HCT116 (cell line): ENCODE measurements around the gene CABP1. TPM values are rescaled to one million over a fixed set of nuclear protein-coding genes. Genes with fewer than 3 reads are reported as not detected.

ENCODE experiments used
- ATAC-seq: fragments of 200-7000 bp; cut with Tn5 transposase; 2 replicates; pipeline ENCODE4 v1.9.1; 2020; ENCODE audit warnings: mild to moderate bottlenecking, moderate library complexity
- BruUV-seq: library from RNA; stranded (reverse); fragments of 400-500 nt; replicated peaks from 2 replicates; lab custom pipeline; 2021; lab: Mats Ljungman, UMichigan
- CTCF ChIA-PET: fragments of 300-600 bp; sonication (Branson Sonifier 250); formaldehyde crosslinking; loops from one replicate; lab custom pipeline; 2021; ENCODE audit warnings: antibody characterized with exemption; lab: Charles Lee
- POLR2A ChIA-PET: fragments of 300-600, 350-600 bp; sonication (Branson Sonifier 250); formaldehyde crosslinking; loops from one replicate; lab custom pipeline; 2021; ENCODE audit warnings: antibody characterized with exemption; lab: Charles Lee
- RAD21 ChIA-PET, 2 experiments: fragments of 300-600 bp; sonication (Branson Sonifier 250); formaldehyde crosslinking; loops; one replicate each; lab custom pipeline; 2023; ENCODE audit warnings: low total read pairs in 2 of 2; ENCODE audit not compliant: uncharacterized antibody in 2 of 2, unreplicated experiment in 2 of 2, low non-redundant PET in 1 of 2; lab: Charles Lee
- DNase-seq: peaks from one replicate; pipeline ENCODE4 v3.0.0-alpha.2; 2010; ENCODE audit warnings: low read depth, low spot score
- H2AFZ ChIP-seq: fragments of 200-600 bp; shearing (Covaris generic), sonication (generic); 2 replicates; pipeline ENCODE4 v1.6.1; 2017; ENCODE audit warnings: low read depth, mixed run types, mixed read lengths, antibody characterized with exemption, low read length; ENCODE audit not compliant: poor library complexity, severe bottlenecking
- H3K27ac ChIP-seq: 2 replicates; pipeline ENCODE4 v1.5.1; 2012; ENCODE audit warnings: low read depth, low read length
- H3K27me3 ChIP-seq: fragments of 200-600 bp; sonication (generic); 2 replicates; pipeline ENCODE4 v1.6.1; 2016; ENCODE audit warnings: mixed run types, low read length, mixed read lengths; ENCODE audit not compliant: insufficient read depth
- H3K36me3 ChIP-seq, 2 experiments: fragments of 200-500 bp in 1 of 2; fragments of 200-600 bp in 1 of 2; sonication (Bioruptor generic) in 1 of 2; sonication (generic) in 1 of 2; 2 replicates each; pipeline versions ENCODE4 v1.5.1 to v1.6.1; 2014 to 2016; ENCODE audit warnings: low read length in 2 of 2, inconsistent platforms in 1 of 2, mixed read lengths in 1 of 2, mixed run types in 1 of 2; ENCODE audit not compliant: insufficient read depth in 2 of 2, control insufficient read depth in 1 of 2
- H3K4me1 ChIP-seq, 2 experiments: fragments of 200-600 bp in 1 of 2; sonication (generic) in 1 of 2; 2 replicates each; pipeline versions ENCODE4 v1.5.1 to v1.6.1; 2012 to 2017; ENCODE audit warnings: low read length in 2 of 2, inconsistent platforms in 1 of 2, mild to moderate bottlenecking in 1 of 2, mixed read lengths in 1 of 2, mixed run types in 1 of 2, moderate library complexity in 1 of 2; ENCODE audit not compliant: insufficient read depth in 2 of 2, control insufficient read depth in 1 of 2
- H3K4me2 ChIP-seq: fragments of 200-600 bp; sonication (generic); 2 replicates; pipeline ENCODE4 v1.6.1; 2017; ENCODE audit warnings: mixed run types, low read length, mixed read lengths
- H3K4me3 ChIP-seq, 2 experiments: fragments of 200-600 bp in 1 of 2; sonication (generic) in 1 of 2; replicated peaks in 1 of 2; 2 replicates each; pipeline ENCODE4 v1.5.1; 2011 to 2016; ENCODE audit warnings: low read length in 2 of 2, control low read depth in 1 of 2, low read depth in 1 of 2, mild to moderate bottlenecking in 1 of 2, mixed read lengths in 1 of 2, mixed run types in 1 of 2
- H3K79me2 ChIP-seq: fragments of 200-600 bp; sonication (generic); 2 replicates; pipeline ENCODE4 v1.6.1; 2017; ENCODE audit warnings: mild to moderate bottlenecking, mixed run types, low read length, moderate library complexity, mixed read lengths; ENCODE audit not compliant: insufficient read depth
- H3K9ac ChIP-seq: fragments of 200-600 bp; sonication (generic); 2 replicates; pipeline ENCODE4 v1.6.1; 2016; ENCODE audit warnings: low read length, mixed read lengths
- H3K9me2 ChIP-seq: fragments of 200-600 bp; sonication (generic), shearing (Covaris generic); 2 replicates; pipeline ENCODE4 v1.6.1; 2017; ENCODE audit warnings: mixed run types, mild to moderate bottlenecking, moderate library complexity; ENCODE audit not compliant: insufficient read depth
- H3K9me3 ChIP-seq, 2 experiments: fragments of 200-500 bp in 1 of 2; fragments of 200-600 bp in 1 of 2; sonication (Bioruptor generic) in 1 of 2; sonication (generic) in 1 of 2; 2 replicates each; pipeline ENCODE4 v1.6.1; 2014 to 2017; ENCODE audit warnings: low read length in 2 of 2, mixed read lengths in 2 of 2, inconsistent platforms in 1 of 2, low read depth in 1 of 2, mild to moderate bottlenecking in 1 of 2, mixed run types in 1 of 2, moderate library complexity in 1 of 2; ENCODE audit not compliant: control insufficient read depth in 1 of 2, insufficient read depth in 1 of 2
- H4K20me1 ChIP-seq: fragments of 200-600 bp; sonication (generic), shearing (Covaris generic); 2 replicates; pipeline ENCODE4 v1.6.1; 2017; ENCODE audit warnings: mixed run types, mild to moderate bottlenecking, moderate library complexity; ENCODE audit not compliant: insufficient read depth
- CBX3 ChIP-seq: IDR thresholded peaks from 2 replicates; pipeline ENCODE4 v1.6.1; 2012; ENCODE audit warnings: low read depth
- CEBPB ChIP-seq: IDR thresholded peaks from 2 replicates; pipeline ENCODE4 v1.6.1; 2012; ENCODE audit warnings: low read depth
- EZH2phosphoT487 ChIP-seq: fragments of 200-600 bp; IDR thresholded peaks from 2 replicates; pipeline ENCODE4 v1.6.1; 2018; ENCODE audit warnings: antibody characterized with exemption, borderline replicate concordance
- FOSL1 ChIP-seq: IDR thresholded peaks from 2 replicates; pipeline ENCODE4 v1.6.1; 2012; ENCODE audit warnings: low read depth
- SP1 ChIP-seq: IDR thresholded peaks from 2 replicates; pipeline ENCODE4 v1.6.1; 2012; ENCODE audit warnings: low read depth
- intact Hi-C: fragments of 100-400 bp; cut with micrococcal nuclease; formaldehyde crosslinking; loops from 2 replicates; pipeline ENCODE4 v1.10.0; 2022
- total RNA-seq: library from RNA; stranded (reverse); gene quantifications from one replicate; pipeline ENCODE4 v1.2.1, GENCODE V29; 2021; ENCODE audit not compliant: unreplicated experiment

The CABP1 gene
- total RNA-seq, 1 experiment from 2014 or later: 0.84 TPM

GRCh38 chr12:120670667-120671066, 30.2 kb downstream of the CABP1 start:
- H3K4me3 ChIP-seq: no peak overlapping the region
- H3K9me3 ChIP-seq: no peaks in the 10 kb centered on the region

GRCh38 chr12:120674097-120674636, 33.7 kb downstream of the CABP1 start:
- Histone ChIP-seq H3K4me1 (peaks cover 2 to 39% of the 10 kb centered on the region in 2 experiments; a peak in 3 of 4 replicates), H3K9ac (no peak overlapping the region), H2AFZ (no peak overlapping the region), H3K27ac (no peak overlapping the region), H3K4me3 (no peak overlapping the region), H3K9me2 (no peaks in the 10 kb centered on the region), H3K9me3 (no peaks in the 10 kb centered on the region), H4K20me1 (no peaks in the 10 kb centered on the region), H3K27me3 (no peaks in the 10 kb centered on the region), H3K36me3 (no peaks in the 10 kb centered on the region), H3K4me2 (no peak overlapping the region), H3K79me2 (no peaks in the 10 kb centered on the region)
- DNase-seq (no peak), ATAC-seq (no peak)
- POLR2A ChIA-PET: no interaction called here
- CTCF ChIA-PET: interaction anchor here (0.6 to 1.0 kb wide), 2 partner anchors 25 to 348 kb away, joined by 3 read pairs; no protein-coding TSS in a partner anchor
- BruUV-seq: no TSS peak
- intact Hi-C loops: no loop called here
- TF ChIP-seq EZH2phosphoT487 (no peak), CEBPB (no peak)
- RAD21 ChIA-PET: no interaction called here

More at GRCh38 chr12:120670667-120671066, 30.2 kb downstream of the CABP1 start:
- no peaks in the 10 kb centered on the region for H3K36me3 ChIP-seq
- H3K4me2 ChIP-seq: peak overlapping the region; percentile 40
- H3K9ac ChIP-seq: no peak overlapping the region; the same call in 1 of the 2 replicates
- ChIA-PET RAD21 (no interaction called here), POLR2A (interaction anchor here (1.2 to 1.4 kb wide), 2 partner anchors 8 to 17 kb away, joined by 3 to 4 read pairs; no protein-coding TSS in a partner anchor), CTCF (interaction anchor here (1.2 kb wide), 1 partner anchor 22 kb away, joined by 3 read pairs; no protein-coding TSS in a partner anchor)
- no peak overlapping the region for H3K27ac ChIP-seq
- TF ChIP-seq SP1: 0 out of 2 replicates have a peak, but pooled peaks have one; percentile 7
- no peak for TF ChIP-seq CEBPB
- TF ChIP-seq FOSL1: no peak
- TF ChIP-seq CBX3: peak; percentile 46; the same call in 1 of the 2 replicates
- H2AFZ ChIP-seq: no peak overlapping the region
- no peaks in the 10 kb centered on the region for H3K9me2 ChIP-seq
- peaks cover 3 to 25% of the 10 kb centered on the region in 2 experiments; a peak in 3 of 4 replicates for H3K4me1 ChIP-seq
- intact Hi-C loops: no loop called here
- peak; percentile 43 for ATAC-seq
- DNase-seq: no peak
- BruUV-seq: no TSS peak
- no peaks in the 10 kb centered on the region for H3K27me3 ChIP-seq
- no peaks in the 10 kb centered on the region for H4K20me1 ChIP-seq
- no peaks in the 10 kb centered on the region for H3K79me2 ChIP-seq
